GM19025 (cell line): Measurements from ENCODE around the gene UFC1.
A peak's percentile ranks its signal among the peaks of the same experiment; 100 is the strongest.

Source experiments
- ATAC-seq: cut with Tn5 transposase; IDR thresholded peaks from one replicate; pipeline ENCODE4 v1.9.1; 2021; ENCODE audit warnings: mild to moderate bottlenecking, low read depth, moderate library complexity; ENCODE audit not compliant: unreplicated experiment

UFC1 gene

GRCh38 chr1:161132410-161133219, 21.2 kb upstream of the UFC1 start, which contains the start of gene DEDD:
DEDD (minus strand) TSS chr1:161132667; CDS start chr1:161124462, 8,205 bp downstream.
- peak; percentile 97 for ATAC-seq

- no peak for ATAC-seq
Observed at GRCh38 chr1:161133220-161133740, 20.5 kb upstream of the UFC1 start.

- no peak for ATAC-seq
Observed at GRCh38 chr1:161137881-161138280, 15.9 kb upstream of the UFC1 start.

- no peak for ATAC-seq
Observed at GRCh38 chr1:161138431-161138830, 15.3 kb upstream of the UFC1 start.

GRCh38 chr1:161139766-161140165, 14.0 kb upstream of the UFC1 start:
- no peak for ATAC-seq

- ATAC-seq: no peak
Observed at GRCh38 chr1:161140755-161141400, 12.9 kb upstream of the UFC1 start.

- ATAC-seq: no peak
Observed at GRCh38 chr1:161145832-161146231, 7.9 kb upstream of the UFC1 start.

- ATAC-seq: no peak
Observed at GRCh38 chr1:161153176-161153575, 602 bp upstream of the UFC1 start.

GRCh38 chr1:161157867-161158266, 4.1 kb downstream of the UFC1 start:
- ATAC-seq: no peak

- ATAC-seq: no peak
Observed at GRCh38 chr1:161158316-161159010, 4.7 kb downstream of the UFC1 start.

GRCh38 chr1:161159087-161159912, 5.5 kb downstream of the UFC1 start, which contains the start of gene USP21:
USP21 (plus strand) TSS chr1:161159500; CDS start chr1:161160641, 1,141 bp downstream.
- peak; percentile 90 for ATAC-seq

GRCh38 chr1:161159913-161160243, 6.1 kb downstream of the UFC1 start:
- ATAC-seq: no peak

- ATAC-seq: no peak
Observed at GRCh38 chr1:161160671-161161145, 6.9 kb downstream of the UFC1 start.

- ATAC-seq: no peak
Observed at GRCh38 chr1:161161652-161162051, 7.9 kb downstream of the UFC1 start.

GRCh38 chr1:161162052-161162451, 8.3 kb downstream of the UFC1 start:
- no peak for ATAC-seq

GRCh38 chr1:161162806-161163205, 9.0 kb downstream of the UFC1 start:
- ATAC-seq: no peak

- ATAC-seq: no peak
Observed at GRCh38 chr1:161163793-161164192, 10.0 kb downstream of the UFC1 start.

- no peak for ATAC-seq
Observed at GRCh38 chr1:161164901-161165610, 11.3 kb downstream of the UFC1 start.
